Measurements from ENCODE around the gene C5AR2.
"Not testable (repeated sequence)": the region's sequence is repeated elsewhere in the genome, so short reads cannot be mapped to it uniquely, and the experiment has no call there.

Gene C5AR2

DNA sequence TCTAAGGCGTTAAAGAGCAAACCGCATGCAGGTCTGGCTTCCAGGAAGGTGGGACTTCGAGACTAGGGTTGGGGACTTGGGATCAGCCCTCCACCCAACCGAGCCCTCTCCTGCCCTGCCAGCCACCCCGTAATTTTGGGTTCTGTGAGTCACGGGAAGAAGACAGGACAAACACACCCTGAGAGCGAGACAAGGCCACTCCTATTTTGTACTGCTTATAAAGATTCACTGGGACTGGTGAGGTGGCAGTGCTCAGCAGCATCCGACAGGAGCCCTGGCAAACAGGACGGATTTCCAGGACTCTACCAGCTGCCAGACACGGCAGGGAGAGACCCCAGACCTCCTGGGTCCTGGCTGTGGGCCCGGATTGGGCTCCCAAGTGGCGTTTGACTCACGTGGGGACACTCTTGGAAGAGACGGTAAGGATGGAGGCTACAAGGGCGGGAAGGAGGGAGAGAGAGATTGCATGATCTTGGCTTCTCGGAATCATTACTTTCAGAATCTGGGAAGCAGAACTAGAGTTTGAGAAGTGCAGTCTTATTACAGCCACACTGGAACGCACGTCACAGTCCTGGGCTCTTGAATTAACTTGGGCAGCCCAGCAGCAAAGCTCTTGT lies at the start of gene C5AR2:
Gene C5AR2 (plus strand): TSS at position 245 of the 617 bp plus-strand sequence. CDS start 8,625 bp downstream, outside the sequence.
- DNase-seq (ENCODE audit: low spot score): no peak

DNA sequence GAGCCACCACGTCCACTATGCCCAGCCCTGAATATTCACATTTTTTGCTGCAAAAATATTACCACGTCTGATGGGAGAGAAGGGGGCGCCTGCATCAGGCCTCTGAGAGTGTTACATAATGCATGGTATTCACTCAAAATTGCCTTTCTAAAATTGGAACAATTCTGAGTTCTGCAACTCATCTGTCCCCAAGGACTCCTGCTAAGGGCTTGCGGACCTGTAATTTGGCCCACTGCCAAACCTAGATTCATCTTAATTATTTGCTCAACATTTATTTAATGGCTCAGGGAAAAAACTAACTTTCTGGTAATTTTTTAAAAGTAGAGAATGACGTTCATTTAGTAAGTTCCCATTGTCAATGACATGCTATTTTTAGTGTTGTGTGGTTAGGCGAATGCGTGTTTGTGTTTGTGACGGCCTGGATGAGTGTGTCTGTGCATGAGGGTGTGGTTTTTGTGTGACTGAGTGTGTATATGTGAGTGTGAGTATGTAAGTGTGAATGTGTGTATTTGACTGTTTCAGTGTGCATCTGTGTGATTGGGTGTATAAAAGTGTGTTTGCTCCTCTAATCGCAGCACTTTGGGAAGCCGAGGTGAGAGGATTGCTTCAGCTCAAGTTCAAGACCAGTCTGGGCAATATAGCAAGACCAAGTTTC lies 48.4 kb upstream of the C5AR2 start:
- no peak for DNase-seq (ENCODE audit: low spot score)

DNA sequence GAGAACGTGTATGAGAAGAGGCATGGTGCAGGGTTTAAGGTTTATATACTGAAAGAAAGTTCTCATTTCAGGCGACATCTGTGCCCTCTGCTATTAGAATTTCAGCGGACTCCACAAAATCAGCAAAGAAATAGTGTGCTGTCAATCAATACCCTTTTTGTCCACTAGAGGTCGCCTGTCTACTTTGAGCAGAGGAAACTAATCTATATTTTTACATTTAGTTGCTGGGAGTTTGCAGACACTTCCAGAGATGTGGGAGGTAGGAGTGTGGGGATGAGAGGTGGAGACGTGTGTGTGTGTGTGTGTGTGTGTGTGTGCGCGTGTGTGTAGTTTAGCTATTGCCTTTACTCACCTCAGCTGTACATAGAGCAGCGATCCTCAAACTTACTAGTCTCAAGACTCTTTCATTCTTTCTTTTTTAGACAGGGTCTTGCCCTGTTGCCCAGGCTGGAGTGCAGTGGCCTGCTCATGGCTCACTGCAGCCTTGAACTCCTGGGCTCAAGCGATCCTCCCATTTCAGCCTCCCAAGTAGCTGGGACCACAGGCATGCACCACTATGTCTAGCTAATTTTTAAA lies 47.6 kb upstream of the C5AR2 start:
- DNase-seq (ENCODE audit: low spot score): peak; percentile 43

DNA sequence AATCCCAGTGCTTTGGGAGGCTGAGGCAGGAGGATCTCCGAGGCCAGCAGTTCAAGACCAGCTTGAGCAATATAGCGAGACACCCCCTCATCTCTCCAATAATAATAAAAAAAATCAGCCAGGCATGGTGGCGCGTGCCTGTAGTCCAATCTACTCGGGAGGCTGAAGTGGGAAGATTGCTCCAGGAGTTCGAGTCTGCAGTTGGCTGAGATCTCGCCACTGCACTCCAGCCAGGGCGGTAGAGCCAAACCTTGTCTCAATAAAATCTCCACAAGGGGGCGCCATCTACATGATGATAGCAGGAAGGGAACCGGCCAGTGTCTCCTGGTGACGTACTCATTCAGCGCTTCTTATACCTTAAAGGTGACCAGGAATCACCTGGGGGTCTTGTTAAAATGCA lies 35.9 kb upstream of the C5AR2 start:
- DNase-seq (ENCODE audit: low spot score): peak; percentile 67

DNA sequence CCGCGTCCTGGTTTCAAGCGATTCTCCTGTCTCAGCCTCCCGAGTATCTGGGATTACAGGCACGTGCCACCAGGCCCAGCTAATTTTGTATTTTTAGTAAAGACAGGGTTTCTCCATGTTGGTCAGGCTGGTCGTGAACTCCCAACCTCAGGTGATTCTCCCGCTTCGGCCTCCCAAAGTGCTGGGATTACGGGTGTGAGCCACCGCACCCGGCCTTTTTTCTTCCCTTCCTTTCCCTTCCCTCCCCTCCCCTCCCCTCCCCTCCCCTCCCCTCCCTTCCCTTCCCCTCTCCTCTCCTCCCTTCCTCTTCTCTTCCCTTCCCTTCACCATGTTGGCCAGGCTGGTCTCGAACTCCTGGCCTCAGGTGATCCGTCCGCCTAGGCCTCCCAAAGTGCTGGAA lies 31.1 kb upstream of the C5AR2 start:
- not testable (repeated sequence) for DNase-seq (ENCODE audit: low spot score)

DNA sequence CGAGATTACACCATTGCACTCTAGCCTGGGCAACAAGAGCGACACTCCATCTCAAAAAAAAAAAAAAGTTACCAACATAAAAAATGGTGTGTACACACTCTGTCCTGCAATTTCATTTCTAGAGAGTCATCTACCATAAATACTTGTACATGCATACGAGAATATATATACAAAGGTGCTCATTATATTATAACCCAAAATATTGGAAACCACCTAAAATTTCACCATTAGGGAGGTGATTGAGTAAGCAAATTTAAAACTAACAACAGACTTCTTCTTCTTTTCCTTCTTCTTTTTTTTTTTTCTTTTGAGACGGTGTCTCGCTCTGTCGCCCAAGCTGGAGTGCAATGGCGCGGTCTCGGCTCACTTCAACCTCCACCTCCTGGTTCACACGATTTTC lies 29.7 kb upstream of the C5AR2 start:
- DNase-seq (ENCODE audit: low spot score): no peak

DNA sequence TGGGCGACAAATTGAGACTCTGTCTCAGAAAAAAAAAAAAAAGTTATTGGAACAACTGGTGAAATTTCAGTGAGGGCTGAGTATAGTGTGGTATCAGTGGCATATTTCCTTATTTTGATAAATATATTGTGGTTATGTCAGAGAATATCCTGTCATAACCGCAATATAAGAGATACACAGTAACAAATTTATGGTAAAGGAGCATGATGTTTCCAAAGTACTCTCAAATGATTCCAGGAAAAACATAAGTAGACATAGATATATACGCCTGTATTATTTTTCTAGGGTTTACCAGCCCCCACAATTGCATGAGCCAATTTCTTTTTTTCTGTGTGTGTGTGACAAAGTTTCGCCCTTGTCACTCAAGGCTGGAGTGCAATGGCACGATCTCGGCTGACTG lies 28.0 kb upstream of the C5AR2 start:
- no peak for DNase-seq (ENCODE audit: low spot score)

DNA sequence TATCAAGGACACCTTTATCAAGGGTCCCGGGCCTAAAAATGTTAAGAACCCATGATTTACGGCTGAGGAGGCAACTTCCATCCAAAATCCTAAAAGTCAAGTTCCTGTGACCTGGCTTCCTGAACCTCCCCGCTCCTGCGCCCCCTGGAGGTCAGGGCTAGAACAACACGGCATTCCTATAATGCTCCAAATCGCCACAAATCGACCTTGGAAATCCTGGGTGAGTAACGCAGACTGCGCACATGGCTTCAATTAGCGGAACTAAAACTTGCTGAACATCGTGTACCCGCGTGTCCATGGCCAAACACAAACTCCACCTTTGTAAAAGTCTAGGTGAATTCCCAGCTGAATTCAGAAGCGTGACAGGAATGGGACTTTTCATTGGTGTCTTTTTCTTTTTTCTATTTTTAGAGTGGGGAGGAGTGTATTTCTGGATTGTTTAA lies 26.6 kb upstream of the C5AR2 start:
- peak; percentile 64 for DNase-seq (ENCODE audit: low spot score)

DNA sequence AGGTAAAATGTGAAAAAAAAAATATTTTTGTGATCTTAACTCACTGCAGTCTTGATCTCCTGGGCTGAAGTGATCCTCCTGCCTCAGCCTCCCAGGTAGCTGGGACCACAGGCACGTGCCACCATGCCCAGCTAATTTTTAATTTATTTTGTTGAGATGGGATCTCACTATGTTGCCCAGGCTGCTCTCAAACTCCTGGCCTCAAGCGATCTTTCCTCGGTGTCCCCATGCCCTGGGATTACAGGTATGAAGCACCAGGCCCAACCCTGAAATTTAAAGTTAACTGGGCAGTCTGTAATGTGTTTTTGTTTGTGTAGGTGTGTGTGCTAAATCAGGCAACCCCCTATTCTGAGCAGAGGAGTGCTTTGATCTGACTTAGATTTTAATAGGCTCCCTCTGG lies 25.7 kb upstream of the C5AR2 start:
- DNase-seq (ENCODE audit: low spot score): no peak

DNA sequence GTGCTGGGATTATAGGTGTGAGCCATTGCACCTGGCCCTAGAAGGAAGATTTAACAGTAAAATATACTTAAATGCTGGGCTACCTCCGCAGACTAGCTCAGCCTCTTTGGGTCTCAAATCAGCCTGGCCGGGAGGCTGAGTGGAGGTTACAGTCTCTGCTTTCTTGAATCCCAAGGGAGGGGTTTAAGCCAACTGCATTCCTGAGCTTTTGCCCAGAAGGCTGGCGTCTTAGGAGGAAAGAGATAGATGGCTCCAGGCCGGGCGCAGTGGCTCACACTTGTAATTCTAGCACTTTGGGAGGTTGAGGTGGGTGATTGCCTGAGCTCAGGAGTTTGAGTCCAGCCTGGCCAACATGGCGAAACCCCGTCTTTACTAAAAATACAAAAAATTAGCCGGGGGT lies 22.9 kb upstream of the C5AR2 start:
- no peak for DNase-seq (ENCODE audit: low spot score)

DNA sequence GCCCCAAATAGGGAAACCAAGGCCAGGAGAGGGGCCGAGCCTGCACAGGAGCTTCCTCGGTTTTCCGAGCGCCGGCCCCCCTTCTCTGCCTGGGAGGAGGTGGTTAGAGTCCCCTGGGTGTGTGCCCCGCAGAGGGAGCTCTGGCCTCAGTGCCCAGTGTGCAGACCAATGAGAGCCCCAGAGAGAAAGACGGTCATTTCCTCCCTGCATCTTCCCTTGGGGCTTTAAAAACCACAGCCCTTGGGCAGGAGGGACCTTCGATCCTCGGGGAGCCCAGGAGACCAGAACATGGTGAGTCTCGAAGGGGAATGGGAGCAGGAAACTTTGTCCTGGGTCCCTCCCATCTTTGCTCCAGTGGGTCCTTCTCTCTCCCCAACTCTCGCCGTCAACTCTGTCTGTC lies 22.4 kb upstream of the C5AR2 start, which contains the start of gene C5AR1:
Gene C5AR1 (plus strand): TSS at position 254 of the 400 bp plus-strand sequence. CDS start 35 bp downstream, at position 289.
- no peak for DNase-seq (ENCODE audit: low spot score)

DNA sequence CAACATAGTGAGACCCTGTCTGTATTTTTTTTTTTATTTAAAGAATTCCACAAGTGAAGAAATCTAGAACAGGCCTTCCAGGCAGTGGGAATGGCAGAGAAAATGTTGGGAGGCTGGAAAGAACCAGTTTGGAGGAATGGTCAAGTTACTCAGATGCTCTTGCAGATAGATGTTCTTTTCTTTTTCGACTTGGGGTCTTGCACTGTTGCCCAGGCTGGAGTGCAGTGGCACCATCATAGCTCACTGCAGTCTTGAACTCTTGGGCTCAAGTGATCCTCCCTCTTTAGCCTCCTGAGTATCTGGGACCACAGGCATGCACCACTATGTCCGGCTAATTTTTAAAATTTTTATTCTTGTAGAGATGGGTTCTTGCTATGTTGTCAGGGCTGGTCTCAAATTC lies 21.7 kb upstream of the C5AR2 start:
- no peak for DNase-seq (ENCODE audit: low spot score)

DNA sequence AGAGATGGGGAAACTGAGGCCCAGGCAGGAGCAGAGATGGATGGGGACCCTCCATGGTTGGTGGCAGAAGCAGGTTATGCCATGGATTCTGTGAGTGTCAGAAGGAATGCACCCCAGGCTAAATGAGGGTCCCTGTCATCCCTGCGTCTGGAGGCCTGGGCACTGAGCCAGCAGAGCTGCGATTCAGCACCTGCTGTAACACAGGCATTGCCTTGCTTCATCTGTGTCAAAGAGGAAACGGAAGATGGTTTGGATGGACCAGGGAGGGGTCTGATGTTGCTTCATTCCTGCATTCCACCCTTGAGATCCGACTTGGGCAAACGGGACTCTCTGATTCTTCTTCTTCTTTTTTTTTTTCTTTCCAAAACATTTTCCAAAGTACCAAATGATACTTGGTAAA lies 21.2 kb upstream of the C5AR2 start:
- DNase-seq (ENCODE audit: low spot score): no peak

DNA sequence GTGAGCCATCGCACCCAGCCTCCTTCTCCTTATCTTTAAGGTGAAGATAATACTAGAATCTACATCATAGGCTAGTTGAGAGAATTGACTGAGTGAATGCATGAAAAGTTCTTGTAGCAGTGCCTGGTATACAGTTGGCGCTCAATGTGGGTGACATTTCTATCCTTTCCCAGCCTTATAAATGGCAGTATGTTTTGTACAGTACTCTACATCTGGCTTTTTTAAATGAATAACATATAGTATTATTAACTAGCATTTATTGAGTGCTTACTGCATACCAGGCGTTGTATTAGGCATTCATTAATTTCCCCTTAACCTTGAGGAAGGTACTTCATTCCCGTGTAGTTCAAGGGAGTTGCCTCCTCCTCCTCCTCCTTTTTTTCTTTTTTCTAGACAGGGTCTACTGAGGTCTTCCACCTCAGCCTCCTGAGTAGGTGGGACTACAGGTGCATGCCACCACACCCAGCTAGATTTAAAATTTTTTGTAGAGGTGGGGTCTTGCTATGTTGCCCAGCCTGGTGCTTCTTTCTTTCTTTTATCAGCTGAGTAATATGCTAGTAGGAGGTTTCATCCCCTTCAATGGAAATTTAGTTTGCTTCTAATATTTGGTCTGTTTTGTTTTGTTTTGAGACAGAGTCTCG lies 19.5 kb upstream of the C5AR2 start:
- DNase-seq (ENCODE audit: low spot score): no peak

DNA sequence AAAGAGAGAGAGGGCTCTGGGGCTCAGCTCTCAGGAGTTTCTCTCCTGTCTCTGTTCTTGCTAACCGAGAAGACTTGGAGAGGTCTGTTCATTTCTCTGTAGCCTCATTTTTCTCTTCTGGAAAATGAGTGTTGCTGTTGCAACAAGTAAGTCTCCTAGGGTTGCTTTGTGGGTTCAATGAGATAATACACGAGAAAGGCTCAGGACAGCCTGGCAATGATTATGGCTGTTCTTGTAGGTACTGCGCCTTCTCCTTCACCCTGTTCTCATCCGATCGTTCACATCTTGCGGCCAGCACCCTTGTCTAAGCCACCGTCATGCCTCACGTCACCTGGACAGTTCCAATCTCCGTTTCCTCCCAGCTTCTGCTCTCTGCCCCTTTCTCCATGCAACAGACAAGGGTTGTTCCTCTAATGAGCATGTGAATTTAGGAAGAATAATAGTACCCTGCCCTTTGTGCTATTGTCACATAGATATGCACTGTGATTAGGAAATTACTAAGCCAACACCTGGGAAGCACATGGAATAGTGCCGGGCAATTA lies 18.1 kb upstream of the C5AR2 start:
- no peak for DNase-seq (ENCODE audit: low spot score)

DNA sequence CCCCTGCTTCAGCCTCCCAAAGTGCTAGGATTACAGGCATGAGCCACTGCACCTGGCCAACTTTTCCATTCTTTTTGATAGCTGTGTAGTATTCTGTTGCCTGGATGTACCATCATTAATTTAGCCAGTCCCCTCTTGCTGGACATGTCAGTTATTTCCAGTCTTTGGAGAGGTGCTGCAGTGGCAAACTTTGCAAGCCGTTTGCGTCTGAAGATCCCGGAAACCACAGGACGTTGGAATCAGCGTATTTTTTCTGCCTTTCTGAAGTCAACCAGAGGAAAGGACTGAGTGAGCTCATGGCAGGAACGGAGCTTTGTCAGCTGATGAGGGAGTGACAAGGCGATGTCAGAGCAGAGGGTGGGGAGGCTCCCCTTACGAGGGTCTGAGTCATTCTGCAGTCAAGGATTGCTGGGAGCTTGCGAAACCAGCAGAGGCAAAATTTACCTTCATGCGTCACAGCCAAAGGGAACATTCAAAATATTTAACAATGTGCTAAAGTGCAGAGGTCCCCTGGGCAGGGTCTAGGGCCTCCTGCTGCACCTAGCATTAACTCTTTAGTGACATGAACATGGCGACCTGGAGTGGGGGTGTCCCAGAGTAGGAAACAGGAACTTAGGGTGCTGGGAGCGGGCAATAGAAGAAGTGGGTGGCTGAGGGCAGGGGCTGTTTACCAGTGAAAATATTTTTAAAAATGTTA lies 16.7 kb upstream of the C5AR2 start:
- DNase-seq (ENCODE audit: low spot score): peak; percentile 72

DNA sequence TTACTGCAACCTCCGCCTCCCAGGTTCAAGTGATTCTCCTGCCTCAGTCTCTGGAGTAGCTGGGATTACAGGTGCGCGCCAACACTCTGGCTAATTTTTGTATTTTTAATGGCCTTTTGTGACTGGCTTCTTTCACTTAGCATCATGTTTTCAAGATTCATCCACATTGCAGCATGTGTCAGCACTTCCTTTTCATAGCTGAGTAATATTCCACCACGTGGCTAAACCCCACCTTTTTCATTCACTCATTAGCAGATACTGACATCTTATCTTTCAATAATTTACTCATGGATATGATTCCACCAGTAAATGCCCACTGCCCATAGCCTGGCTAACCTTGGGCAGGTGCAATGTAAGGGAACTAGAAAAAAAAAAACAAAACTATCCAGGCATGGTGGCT lies 15.5 kb upstream of the C5AR2 start:
- no peak for DNase-seq (ENCODE audit: low spot score)

DNA sequence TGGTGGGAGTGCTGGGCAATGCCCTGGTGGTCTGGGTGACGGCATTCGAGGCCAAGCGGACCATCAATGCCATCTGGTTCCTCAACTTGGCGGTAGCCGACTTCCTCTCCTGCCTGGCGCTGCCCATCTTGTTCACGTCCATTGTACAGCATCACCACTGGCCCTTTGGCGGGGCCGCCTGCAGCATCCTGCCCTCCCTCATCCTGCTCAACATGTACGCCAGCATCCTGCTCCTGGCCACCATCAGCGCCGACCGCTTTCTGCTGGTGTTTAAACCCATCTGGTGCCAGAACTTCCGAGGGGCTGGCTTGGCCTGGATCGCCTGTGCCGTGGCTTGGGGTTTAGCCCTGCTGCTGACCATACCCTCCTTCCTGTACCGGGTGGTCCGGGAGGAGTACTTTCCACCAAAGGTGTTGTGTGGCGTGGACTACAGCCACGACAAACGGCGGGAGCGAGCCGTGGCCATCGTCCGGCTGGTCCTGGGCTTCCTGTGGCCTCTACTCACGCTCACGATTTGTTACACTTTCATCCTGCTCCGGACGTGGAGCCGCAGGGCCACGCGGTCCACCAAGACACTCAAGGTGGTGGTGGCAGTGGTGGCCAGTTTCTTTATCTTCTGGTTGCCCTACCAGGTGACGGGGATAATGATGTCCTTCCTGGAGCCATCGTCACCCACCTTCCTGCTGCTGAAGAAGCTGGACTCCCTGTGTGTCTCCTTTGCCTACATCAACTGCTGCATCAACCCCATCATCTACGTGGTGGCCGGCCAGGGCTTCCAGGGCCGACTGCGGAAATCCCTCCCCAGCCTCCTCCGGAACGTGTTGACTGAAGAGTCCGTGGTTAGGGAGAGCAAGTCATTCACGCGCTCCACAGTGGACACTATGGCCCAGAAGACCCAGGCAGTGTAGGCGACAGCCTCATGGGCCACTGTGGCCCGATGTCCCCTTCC lies 11.8 kb upstream of the C5AR2 start:
- no peak for DNase-seq (ENCODE audit: low spot score)

DNA sequence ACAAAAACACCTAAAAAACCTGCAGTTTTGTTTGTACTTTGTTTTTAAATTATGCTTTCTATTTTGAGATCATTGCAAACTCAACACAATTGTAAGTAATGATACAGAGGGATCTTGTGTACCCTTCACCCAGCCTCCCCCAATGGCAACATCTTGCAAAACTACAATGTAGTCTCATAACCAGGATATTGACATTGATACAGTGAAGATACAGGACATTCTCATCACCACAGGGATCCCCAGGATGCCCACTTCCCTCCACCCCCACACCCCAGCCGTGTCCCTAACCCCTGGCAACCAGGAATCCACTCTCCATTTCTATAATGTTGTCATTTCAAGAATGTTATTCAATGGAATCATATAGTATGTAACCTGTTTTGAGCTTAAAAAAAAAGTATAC lies 10.3 kb upstream of the C5AR2 start:
- DNase-seq (ENCODE audit: low spot score): no peak

DNA sequence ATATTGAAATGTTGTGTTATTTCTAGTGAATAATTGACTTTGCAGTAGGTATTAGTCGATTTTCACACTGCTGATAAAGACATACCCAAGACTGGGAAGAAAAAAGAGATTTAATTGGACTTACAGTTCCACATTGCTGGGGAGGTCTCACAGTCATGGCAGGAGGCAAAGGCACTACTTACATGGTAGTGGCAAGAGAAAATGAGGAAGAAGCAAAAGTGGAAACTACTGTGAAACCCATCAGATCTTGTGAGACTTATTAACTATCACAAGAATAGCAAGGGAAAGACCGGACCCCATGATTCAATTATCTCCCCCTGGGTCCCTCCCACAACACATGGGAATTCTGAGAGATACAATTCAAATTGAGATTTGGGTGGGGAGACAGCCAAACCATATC lies 9.9 kb upstream of the C5AR2 start:
- no peak for DNase-seq (ENCODE audit: low spot score)

DNA sequence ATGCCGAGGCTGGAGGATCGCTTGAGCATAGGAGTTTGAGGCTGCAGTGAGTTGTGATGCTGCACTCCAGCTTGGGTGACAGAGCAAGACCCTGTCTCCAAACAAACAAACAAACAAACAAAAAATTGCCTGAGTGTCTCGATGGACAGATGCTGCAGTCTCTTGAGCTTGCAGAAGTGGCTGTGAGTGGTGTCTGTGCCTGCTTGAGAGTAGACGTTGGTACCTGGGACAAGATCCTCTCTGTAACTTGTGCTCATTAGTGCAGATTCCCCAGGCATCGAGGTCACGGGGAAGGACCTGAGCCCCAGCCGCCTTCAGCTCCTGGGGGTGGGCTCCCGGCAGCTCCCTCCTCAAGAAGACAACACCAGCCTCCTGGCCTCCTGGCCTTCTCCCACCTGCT lies 8.6 kb upstream of the C5AR2 start:
- no peak for DNase-seq (ENCODE audit: low spot score)
